ENCODE results near the gene HMGXB4. TPM values are rescaled to one million over a fixed set of nuclear protein-coding genes. Genes with fewer than 3 reads are reported as not detected.

Gene HMGXB4
- total RNA-seq, 4 donors from 2014 or later: 10.8 to 19.0 (median 16.1) TPM

- ATAC-seq: no peak
- no peaks in the 10 kb centered on the region for H3K27me3 ChIP-seq
- 94 to 95% methylated on average over 7 to 8 of the region's 8 CpGs for WGBS, 2 donors (ENCODE audit: low coverage in 1 of 2)
- H3K27ac ChIP-seq: no peak overlapping the region
- no peak overlapping the region for H3K4me3 ChIP-seq
- TF ChIP-seq POLR2AphosphoS5 (IDR thresholded peaks at IDR 0.05) (no peak), CTCF (IDR thresholded peaks at IDR 0.05) (no peak), EP300 (IDR thresholded peaks at IDR 0.05) (no peak), POLR2A (IDR thresholded peaks at IDR 0.05) (no peak)
- H3K36me3 ChIP-seq: peaks cover 0 to 78% of the 10 kb centered on the region in 2 donors
- no peaks in the 10 kb centered on the region for H3K4me1 ChIP-seq
- H3K9me3 ChIP-seq: no peaks in the 10 kb centered on the region
These were observed 17.0 kb downstream of the HMGXB4 start for GRCh38 chr22:35274154-35274871.

- ATAC-seq: no peak
These were observed 18.3 kb downstream of the HMGXB4 start for GRCh38 chr22:35275580-35275979.

GRCh38 chr22:35276019-35276418 lies 18.7 kb downstream of the HMGXB4 start:
- WGBS, 2 donors (ENCODE audit: low coverage in 1 of 2): 81 to 100% methylated on average over 1 to 4 of the region's 4 CpGs
- TF ChIP-seq EP300 (IDR thresholded peaks at IDR 0.05) (no peak), POLR2A (IDR thresholded peaks at IDR 0.05) (no peak), CTCF (IDR thresholded peaks at IDR 0.05) (no peak), POLR2AphosphoS5 (IDR thresholded peaks at IDR 0.05) (no peak)
- no peak for ATAC-seq
- H3K36me3 ChIP-seq: peaks cover 0 to 66% of the 10 kb centered on the region in 2 donors
- no peak overlapping the region for H3K4me3 ChIP-seq
- no peaks in the 10 kb centered on the region for H3K9me3 ChIP-seq
- H3K4me1 ChIP-seq: no peaks in the 10 kb centered on the region
- no peaks in the 10 kb centered on the region for H3K27me3 ChIP-seq
- H3K27ac ChIP-seq: no peak overlapping the region

More at GRCh38 chr22:35275580-35275979, 18.3 kb downstream of the HMGXB4 start:
- TF ChIP-seq POLR2AphosphoS5 (IDR thresholded peaks at IDR 0.05) (no peak), CTCF (IDR thresholded peaks at IDR 0.05) (no peak), EP300 (IDR thresholded peaks at IDR 0.05) (no peak), POLR2A (IDR thresholded peaks at IDR 0.05) (no peak)
- Histone ChIP-seq H3K36me3 (peaks cover 0 to 66% of the 10 kb centered on the region in 2 donors), H3K27ac (no peak overlapping the region), H3K4me1 (no peaks in the 10 kb centered on the region), H3K4me3 (no peak overlapping the region), H3K27me3 (no peaks in the 10 kb centered on the region), H3K9me3 (no peaks in the 10 kb centered on the region)
- 100% methylated on average over 1 of the region's 1 CpG; no CpG with 5 or more reads in 1 of the 2 donors for WGBS, 2 donors (ENCODE audit: low coverage in 1 of 2)

GRCh38 chr22:35288116-35288515 lies 30.8 kb downstream of the HMGXB4 start:
- no peaks in the 10 kb centered on the region for H3K9me3 ChIP-seq
- H3K4me1 ChIP-seq: no peaks in the 10 kb centered on the region
- no peaks in the 10 kb centered on the region for H3K27me3 ChIP-seq
- H3K27ac ChIP-seq: no peak overlapping the region
- H3K36me3 ChIP-seq: peaks cover 15 to 96% of the 10 kb centered on the region in 2 donors
- H3K4me3 ChIP-seq: no peak overlapping the region
- no peak for ATAC-seq
- WGBS, 2 donors (ENCODE audit: low coverage in 1 of 2): 80 to 100% methylated on average over 1 of the region's 1 CpG
- no peak for TF ChIP-seq EP300 (IDR thresholded peaks at IDR 0.05)
- TF ChIP-seq CTCF (IDR thresholded peaks at IDR 0.05): no peak
- TF ChIP-seq POLR2A (IDR thresholded peaks at IDR 0.05): no peak

- Histone ChIP-seq H3K4me3 (no peak overlapping the region), H3K27me3 (no peaks in the 10 kb centered on the region), H3K36me3 (peaks cover 10 to 85% of the 10 kb centered on the region in 2 donors), H3K4me1 (no peaks in the 10 kb centered on the region), H3K9me3 (no peaks in the 10 kb centered on the region), H3K27ac (no peak overlapping the region)
- ATAC-seq: no peak
- 77 to 100% methylated on average over 2 to 3 of the region's 3 CpGs for WGBS, 2 donors (ENCODE audit: low coverage in 1 of 2)
- TF ChIP-seq EP300 (IDR thresholded peaks at IDR 0.05): no peak
- TF ChIP-seq POLR2AphosphoS5 (IDR thresholded peaks at IDR 0.05): no peak
- no peak for TF ChIP-seq CTCF (IDR thresholded peaks at IDR 0.05)
- TF ChIP-seq POLR2A (IDR thresholded peaks at IDR 0.05): no peak
These were observed 35.5 kb downstream of the HMGXB4 start for GRCh38 chr22:35292786-35293185.

All from gastroesophageal sphincter (tissue), 4 donors.